SK-N-SH treated with all-trans-retinoic acid at 6 μM for 48 hours (cell line): Measurements from ENCODE around the gene CENPA.
A peak's percentile ranks its signal among the peaks of the same experiment; 100 is the strongest.

Experiments
- ATAC-seq: fragments of 200-7000 bp; cut with Tn5 transposase; 3 replicates; pipeline ENCODE4 v1.9.1; 2020; ENCODE audit warnings: mild to moderate bottlenecking, moderate library complexity
- ARNTL ChIP-seq: fragments of 450-650 bp; formaldehyde crosslinking; IDR thresholded peaks from 2 replicates; pipeline ENCODE4 v1.5.0; 2020; ENCODE audit warnings: low read depth, mild to moderate bottlenecking, moderate library complexity, borderline replicate concordance
- BACH2 ChIP-seq: fragments of 250-450 bp; sonication (Bioruptor Pico); IDR thresholded peaks from 2 replicates; pipeline ENCODE4 v1.9.0; 2021; ENCODE audit warnings: mild to moderate bottlenecking, borderline replicate concordance
- CSDC2 ChIP-seq: fragments of 250-450 bp; sonication (Bioruptor Pico); IDR thresholded peaks from 2 replicates; pipeline ENCODE4 v1.5.0; 2020; ENCODE audit warnings: mild to moderate bottlenecking, moderate library complexity
- ESRRG ChIP-seq: fragments of 250-450 bp; sonication (Bioruptor Pico); IDR thresholded peaks from 2 replicates; pipeline ENCODE4 v1.6.1; 2021; ENCODE audit warnings: mild to moderate bottlenecking
- GLIS3 ChIP-seq: fragments of 250-450 bp; sonication (Bioruptor Pico); IDR thresholded peaks from 2 replicates; pipeline ENCODE4 v1.5.0; 2020; ENCODE audit warnings: mild to moderate bottlenecking, moderate library complexity
- ISL1 ChIP-seq: fragments of 250-450 bp; sonication (Bioruptor Pico); IDR thresholded peaks from 2 replicates; pipeline ENCODE4 v2.1.2; 2022; ENCODE audit warnings: mild to moderate bottlenecking, moderate library complexity
- OSR1 ChIP-seq: fragments of 250-450 bp; sonication (Bioruptor Pico); IDR thresholded peaks from 2 replicates; pipeline ENCODE4 v1.8.0; 2022; ENCODE audit warnings: moderate library complexity, mild to moderate bottlenecking, inconsistent platforms
- PPARA ChIP-seq: fragments of 250-450 bp; sonication (Bioruptor Pico); IDR thresholded peaks from 2 replicates; pipeline ENCODE4 v1.5.0; 2020; ENCODE audit warnings: mild to moderate bottlenecking, borderline replicate concordance
- SNAI2 ChIP-seq: fragments of 250-450 bp; sonication (Bioruptor Pico); IDR thresholded peaks from 2 replicates; pipeline ENCODE4 v1.5.0; 2020; ENCODE audit warnings: mild to moderate bottlenecking, moderate library complexity
- TCF4 ChIP-seq: fragments of 250-450 bp; sonication (Bioruptor Pico); IDR thresholded peaks from 2 replicates; pipeline ENCODE4 v1.8.0; 2021; ENCODE audit warnings: mild to moderate bottlenecking, moderate library complexity, borderline replicate concordance
- TOX ChIP-seq: fragments of 250-450 bp; sonication (Bioruptor Pico); IDR thresholded peaks from 2 replicates; pipeline ENCODE4 v1.8.0; 2021; ENCODE audit warnings: mild to moderate bottlenecking, moderate library complexity, borderline replicate concordance
- ZC3H10 ChIP-seq: fragments of 250-450 bp; sonication (Bioruptor Pico); IDR thresholded peaks from 2 replicates; pipeline ENCODE4 v1.5.1; 2021; ENCODE audit warnings: mild to moderate bottlenecking, moderate library complexity
- ZFP3 ChIP-seq: fragments of 250-450 bp; sonication (Bioruptor Pico); IDR thresholded peaks from 2 replicates; pipeline ENCODE4 v1.5.0; 2020; ENCODE audit warnings: mild to moderate bottlenecking, moderate library complexity
- ZFP30 ChIP-seq: fragments of 450-650 bp; formaldehyde crosslinking; IDR thresholded peaks from 2 replicates; pipeline ENCODE4 v1.5.0; 2022; ENCODE audit warnings: mild to moderate bottlenecking, moderate library complexity
- ZNF565 ChIP-seq: fragments of 450-650 bp; formaldehyde crosslinking; conservative IDR thresholded peaks from 2 replicates; pipeline ENCODE4 v1.5.0; 2020; ENCODE audit warnings: low read depth, mild to moderate bottlenecking, moderate library complexity
- ZNF70 ChIP-seq: fragments of 450-650 bp; formaldehyde crosslinking; IDR thresholded peaks from 2 replicates; pipeline ENCODE4 v1.5.0; 2020; ENCODE audit warnings: mild to moderate bottlenecking, moderate library complexity
- ZNF8 ChIP-seq: fragments of 450-650 bp; formaldehyde crosslinking; IDR thresholded peaks from 2 replicates; pipeline ENCODE4 v1.5.0; 2020; ENCODE audit warnings: mild to moderate bottlenecking, moderate library complexity
- TF ChIP-seq, protein P1 (sequence below): fragments of 250-450 bp; sonication (Bioruptor Pico); IDR thresholded peaks from 2 replicates; pipeline ENCODE4 v1.8.0; 2021; ENCODE audit warnings: low read depth, mild to moderate bottlenecking, moderate library complexity, borderline replicate concordance
- TF ChIP-seq, protein P2 (sequence below): fragments of 250-450 bp; sonication (Bioruptor Pico); IDR thresholded peaks from 2 replicates; pipeline ENCODE4 v1.5.0; 2020; ENCODE audit warnings: mild to moderate bottlenecking, moderate library complexity
- TF ChIP-seq, protein P3 (sequence below): fragments of 250-450 bp; sonication (Bioruptor Pico); IDR thresholded peaks from 2 replicates; pipeline ENCODE4 v1.5.1; 2021; ENCODE audit warnings: mild to moderate bottlenecking, moderate library complexity
- TF ChIP-seq, protein P4 (sequence below): fragments of 250-450 bp; sonication (Bioruptor Pico); IDR thresholded peaks from 2 replicates; pipeline ENCODE4 v1.8.0; 2020; ENCODE audit warnings: mild to moderate bottlenecking, moderate library complexity, borderline replicate concordance
- TF ChIP-seq, protein P5 (sequence below): fragments of 250-450 bp; sonication (Bioruptor Pico); IDR thresholded peaks from 2 replicates; pipeline ENCODE4 v1.5.1; 2020; ENCODE audit warnings: low read depth, mild to moderate bottlenecking, moderate library complexity

CENPA gene

DNA sequence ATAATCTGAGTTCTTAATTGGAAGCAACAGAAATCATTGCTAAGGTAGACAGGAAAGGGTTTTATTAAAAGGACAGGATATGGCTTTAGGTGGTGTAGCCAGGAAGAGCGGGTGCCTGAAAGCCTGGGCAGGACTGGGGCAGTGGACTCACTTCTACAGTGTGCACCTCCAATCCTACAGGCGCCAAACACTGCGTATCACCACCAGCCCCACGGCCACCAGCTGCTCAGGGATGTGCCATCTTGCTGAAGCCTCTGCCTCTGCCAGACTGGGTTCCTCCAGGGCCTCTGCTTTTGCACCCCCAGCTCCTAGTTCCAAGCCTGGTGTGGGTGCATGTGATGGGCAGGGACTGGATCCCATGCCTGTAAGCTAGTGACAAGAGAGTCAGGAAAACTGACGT is 32.4 kb downstream of the CENPA start (continued):
- TF ChIP-seq, protein P1, sequence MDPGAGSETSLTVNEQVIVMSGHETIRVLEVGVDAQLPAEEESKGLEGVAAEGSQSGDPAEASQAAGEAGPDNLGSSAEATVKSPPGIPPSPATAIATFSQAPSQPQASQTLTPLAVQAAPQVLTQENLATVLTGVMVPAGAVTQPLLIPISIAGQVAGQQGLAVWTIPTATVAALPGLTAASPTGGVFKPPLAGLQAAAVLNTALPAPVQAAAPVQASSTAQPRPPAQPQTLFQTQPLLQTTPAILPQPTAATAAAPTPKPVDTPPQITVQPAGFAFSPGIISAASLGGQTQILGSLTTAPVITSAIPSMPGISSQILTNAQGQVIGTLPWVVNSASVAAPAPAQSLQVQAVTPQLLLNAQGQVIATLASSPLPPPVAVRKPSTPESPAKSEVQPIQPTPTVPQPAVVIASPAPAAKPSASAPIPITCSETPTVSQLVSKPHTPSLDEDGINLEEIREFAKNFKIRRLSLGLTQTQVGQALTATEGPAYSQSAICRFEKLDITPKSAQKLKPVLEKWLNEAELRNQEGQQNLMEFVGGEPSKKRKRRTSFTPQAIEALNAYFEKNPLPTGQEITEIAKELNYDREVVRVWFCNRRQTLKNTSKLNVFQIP (CRISPR knock-in tag): no peak

DNA sequence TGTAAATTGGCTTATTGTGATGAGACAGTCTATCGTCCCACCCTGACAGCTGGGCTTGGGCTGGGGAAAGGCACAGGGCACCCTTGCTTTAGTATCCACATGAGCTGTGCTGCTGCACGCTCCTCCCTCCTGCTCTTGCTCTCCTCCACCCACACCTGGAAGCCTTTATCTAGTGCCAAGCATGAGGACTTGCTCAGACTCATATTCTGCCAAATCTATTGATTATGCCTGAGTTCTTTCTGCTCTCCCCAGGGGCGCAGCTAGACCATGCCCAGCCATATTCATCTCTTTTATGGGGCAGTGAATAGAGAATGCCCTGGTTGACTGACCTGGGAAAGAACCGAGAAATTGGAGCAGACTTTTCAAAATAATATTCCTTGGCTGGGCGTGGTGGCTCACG is 33.1 kb downstream of the CENPA start:
- TF ChIP-seq OSR1 (CRISPR knock-in tag) (no peak), PPARA (CRISPR knock-in tag) (no peak), SNAI2 (CRISPR knock-in tag) (no peak), ZNF70 (CRISPR knock-in tag) (no peak), ZFP30 (CRISPR knock-in tag) (no peak), ZNF565 (no peak), ZNF8 (CRISPR knock-in tag) (no peak), BACH2 (no peak), ZC3H10 (CRISPR knock-in tag) (no peak), CSDC2 (no peak), GLIS3 (CRISPR knock-in tag) (no peak)
- TF ChIP-seq, protein P2, sequence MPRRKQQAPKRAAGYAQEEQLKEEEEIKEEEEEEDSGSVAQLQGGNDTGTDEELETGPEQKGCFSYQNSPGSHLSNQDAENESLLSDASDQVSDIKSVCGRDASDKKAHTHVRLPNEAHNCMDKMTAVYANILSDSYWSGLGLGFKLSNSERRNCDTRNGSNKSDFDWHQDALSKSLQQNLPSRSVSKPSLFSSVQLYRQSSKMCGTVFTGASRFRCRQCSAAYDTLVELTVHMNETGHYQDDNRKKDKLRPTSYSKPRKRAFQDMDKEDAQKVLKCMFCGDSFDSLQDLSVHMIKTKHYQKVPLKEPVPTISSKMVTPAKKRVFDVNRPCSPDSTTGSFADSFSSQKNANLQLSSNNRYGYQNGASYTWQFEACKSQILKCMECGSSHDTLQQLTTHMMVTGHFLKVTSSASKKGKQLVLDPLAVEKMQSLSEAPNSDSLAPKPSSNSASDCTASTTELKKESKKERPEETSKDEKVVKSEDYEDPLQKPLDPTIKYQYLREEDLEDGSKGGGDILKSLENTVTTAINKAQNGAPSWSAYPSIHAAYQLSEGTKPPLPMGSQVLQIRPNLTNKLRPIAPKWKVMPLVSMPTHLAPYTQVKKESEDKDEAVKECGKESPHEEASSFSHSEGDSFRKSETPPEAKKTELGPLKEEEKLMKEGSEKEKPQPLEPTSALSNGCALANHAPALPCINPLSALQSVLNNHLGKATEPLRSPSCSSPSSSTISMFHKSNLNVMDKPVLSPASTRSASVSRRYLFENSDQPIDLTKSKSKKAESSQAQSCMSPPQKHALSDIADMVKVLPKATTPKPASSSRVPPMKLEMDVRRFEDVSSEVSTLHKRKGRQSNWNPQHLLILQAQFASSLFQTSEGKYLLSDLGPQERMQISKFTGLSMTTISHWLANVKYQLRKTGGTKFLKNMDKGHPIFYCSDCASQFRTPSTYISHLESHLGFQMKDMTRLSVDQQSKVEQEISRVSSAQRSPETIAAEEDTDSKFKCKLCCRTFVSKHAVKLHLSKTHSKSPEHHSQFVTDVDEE (CRISPR knock-in tag): no peak
- TF ChIP-seq, protein P1 (CRISPR knock-in tag): no peak
- TF ChIP-seq, protein P3, sequence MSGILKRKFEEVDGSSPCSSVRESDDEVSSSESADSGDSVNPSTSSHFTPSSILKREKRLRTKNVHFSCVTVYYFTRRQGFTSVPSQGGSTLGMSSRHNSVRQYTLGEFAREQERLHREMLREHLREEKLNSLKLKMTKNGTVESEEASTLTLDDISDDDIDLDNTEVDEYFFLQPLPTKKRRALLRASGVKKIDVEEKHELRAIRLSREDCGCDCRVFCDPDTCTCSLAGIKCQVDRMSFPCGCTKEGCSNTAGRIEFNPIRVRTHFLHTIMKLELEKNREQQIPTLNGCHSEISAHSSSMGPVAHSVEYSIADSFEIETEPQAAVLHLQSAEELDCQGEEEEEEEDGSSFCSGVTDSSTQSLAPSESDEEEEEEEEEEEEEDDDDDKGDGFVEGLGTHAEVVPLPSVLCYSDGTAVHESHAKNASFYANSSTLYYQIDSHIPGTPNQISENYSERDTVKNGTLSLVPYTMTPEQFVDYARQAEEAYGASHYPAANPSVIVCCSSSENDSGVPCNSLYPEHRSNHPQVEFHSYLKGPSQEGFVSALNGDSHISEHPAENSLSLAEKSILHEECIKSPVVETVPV (CRISPR knock-in tag): no peak
- TF ChIP-seq, all 23 proteins: peak for 0
- ATAC-seq: peak; percentile 24; the same call in 1 of the 3 replicates

DNA sequence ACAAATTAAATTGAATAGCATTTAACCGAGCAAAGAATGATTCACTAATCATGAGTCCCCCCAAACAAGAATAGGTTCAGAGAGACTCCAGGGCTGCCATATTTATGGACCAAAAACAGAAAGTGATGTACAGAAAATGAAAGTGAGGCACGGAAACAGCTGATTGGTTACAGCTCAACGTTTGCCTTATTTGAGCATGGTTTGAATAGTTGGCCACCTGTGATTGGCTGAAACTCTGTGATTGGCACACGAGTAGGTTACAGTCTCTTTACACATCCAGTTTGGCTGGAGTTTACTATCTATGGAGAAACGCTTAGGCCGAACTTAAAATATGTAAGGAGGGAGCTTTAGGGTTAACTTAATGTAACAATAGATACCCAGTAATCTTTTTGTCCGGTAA is 35.1 kb downstream of the CENPA start:
- ATAC-seq: no peak
- no peak for TF ChIP-seq ZFP3 (CRISPR knock-in tag)
- TF ChIP-seq, protein P4, sequence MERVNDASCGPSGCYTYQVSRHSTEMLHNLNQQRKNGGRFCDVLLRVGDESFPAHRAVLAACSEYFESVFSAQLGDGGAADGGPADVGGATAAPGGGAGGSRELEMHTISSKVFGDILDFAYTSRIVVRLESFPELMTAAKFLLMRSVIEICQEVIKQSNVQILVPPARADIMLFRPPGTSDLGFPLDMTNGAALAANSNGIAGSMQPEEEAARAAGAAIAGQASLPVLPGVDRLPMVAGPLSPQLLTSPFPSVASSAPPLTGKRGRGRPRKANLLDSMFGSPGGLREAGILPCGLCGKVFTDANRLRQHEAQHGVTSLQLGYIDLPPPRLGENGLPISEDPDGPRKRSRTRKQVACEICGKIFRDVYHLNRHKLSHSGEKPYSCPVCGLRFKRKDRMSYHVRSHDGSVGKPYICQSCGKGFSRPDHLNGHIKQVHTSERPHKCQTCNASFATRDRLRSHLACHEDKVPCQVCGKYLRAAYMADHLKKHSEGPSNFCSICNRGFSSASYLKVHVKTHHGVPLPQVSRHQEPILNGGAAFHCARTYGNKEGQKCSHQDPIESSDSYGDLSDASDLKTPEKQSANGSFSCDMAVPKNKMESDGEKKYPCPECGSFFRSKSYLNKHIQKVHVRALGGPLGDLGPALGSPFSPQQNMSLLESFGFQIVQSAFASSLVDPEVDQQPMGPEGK (CRISPR knock-in tag): no peak
- no peak for TF ChIP-seq ZNF565
- no peak for TF ChIP-seq ARNTL
- TF ChIP-seq TCF4 (CRISPR knock-in tag): no peak
- TF ChIP-seq, protein P5, sequence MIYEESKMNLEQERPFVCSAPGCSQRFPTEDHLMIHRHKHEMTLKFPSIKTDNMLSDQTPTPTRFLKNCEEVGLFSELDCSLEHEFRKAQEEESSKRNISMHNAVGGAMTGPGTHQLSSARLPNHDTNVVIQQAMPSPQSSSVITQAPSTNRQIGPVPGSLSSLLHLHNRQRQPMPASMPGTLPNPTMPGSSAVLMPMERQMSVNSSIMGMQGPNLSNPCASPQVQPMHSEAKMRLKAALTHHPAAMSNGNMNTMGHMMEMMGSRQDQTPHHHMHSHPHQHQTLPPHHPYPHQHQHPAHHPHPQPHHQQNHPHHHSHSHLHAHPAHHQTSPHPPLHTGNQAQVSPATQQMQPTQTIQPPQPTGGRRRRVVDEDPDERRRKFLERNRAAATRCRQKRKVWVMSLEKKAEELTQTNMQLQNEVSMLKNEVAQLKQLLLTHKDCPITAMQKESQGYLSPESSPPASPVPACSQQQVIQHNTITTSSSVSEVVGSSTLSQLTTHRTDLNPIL (CRISPR knock-in tag): no peak
- TF ChIP-seq, protein P2 (CRISPR knock-in tag): no peak
- TF ChIP-seq ESRRG: no peak
- TF ChIP-seq SNAI2 (CRISPR knock-in tag): no peak
- TF ChIP-seq TOX (CRISPR knock-in tag): no peak
- TF ChIP-seq ZFP30 (CRISPR knock-in tag): no peak
- TF ChIP-seq GLIS3 (CRISPR knock-in tag): no peak
- no peak for TF ChIP-seq CSDC2
- TF ChIP-seq, protein P3 (CRISPR knock-in tag): no peak
- TF ChIP-seq ZC3H10 (CRISPR knock-in tag): no peak
- TF ChIP-seq ISL1: no peak
- TF ChIP-seq ZNF70 (CRISPR knock-in tag): no peak
- no peak for TF ChIP-seq BACH2
- TF ChIP-seq OSR1 (CRISPR knock-in tag): no peak
